GM19324 (cell line): Measurements from ENCODE around the gene PRR5.

Source experiments
- ATAC-seq: cut with Tn5 transposase; IDR thresholded peaks from one replicate; pipeline ENCODE4 v1.9.1; 2021; ENCODE audit warnings: mild to moderate bottlenecking, moderate library complexity; ENCODE audit not compliant: unreplicated experiment, low FRiP score

Gene PRR5

DNA sequence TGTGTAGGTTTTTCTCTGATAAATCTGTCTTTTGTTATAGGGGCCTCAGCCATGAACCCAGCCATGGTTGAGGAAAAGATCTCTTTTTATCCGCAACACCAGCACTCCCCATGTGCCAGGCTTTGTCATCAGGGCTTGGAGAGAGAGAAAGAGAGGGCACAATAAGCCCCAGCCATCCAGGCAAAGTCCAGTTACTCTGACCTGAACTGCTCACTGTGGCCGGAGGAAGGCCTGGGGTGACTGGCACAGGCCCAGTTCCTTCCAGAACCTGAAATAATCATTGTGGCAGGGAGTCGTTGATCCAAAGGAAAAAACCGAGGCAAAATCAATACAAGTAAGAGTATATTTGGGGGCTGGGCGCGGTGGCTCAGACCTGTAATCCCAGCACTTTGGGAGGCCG, 46.5 kb downstream of the PRR5 start:
- no peak for ATAC-seq

DNA sequence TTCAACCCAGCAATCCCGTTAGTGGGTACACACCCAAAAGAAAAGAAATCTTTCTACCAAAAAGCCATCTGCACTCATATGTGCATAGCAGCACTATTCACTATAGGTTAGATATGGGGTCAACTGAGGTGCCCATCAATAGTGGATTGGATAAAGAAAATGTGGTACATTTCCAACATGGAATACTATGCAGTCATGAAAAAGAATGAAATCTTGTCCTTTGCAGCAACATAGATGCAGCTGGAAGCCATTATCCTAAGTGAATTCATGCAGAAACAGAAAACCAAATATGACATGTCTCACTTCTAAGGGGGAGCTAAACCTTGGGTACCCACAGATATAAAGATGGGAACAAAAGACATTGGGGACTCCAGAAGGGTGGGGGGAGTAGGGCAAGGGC, 48.5 kb downstream of the PRR5 start:
- no peak for ATAC-seq

DNA sequence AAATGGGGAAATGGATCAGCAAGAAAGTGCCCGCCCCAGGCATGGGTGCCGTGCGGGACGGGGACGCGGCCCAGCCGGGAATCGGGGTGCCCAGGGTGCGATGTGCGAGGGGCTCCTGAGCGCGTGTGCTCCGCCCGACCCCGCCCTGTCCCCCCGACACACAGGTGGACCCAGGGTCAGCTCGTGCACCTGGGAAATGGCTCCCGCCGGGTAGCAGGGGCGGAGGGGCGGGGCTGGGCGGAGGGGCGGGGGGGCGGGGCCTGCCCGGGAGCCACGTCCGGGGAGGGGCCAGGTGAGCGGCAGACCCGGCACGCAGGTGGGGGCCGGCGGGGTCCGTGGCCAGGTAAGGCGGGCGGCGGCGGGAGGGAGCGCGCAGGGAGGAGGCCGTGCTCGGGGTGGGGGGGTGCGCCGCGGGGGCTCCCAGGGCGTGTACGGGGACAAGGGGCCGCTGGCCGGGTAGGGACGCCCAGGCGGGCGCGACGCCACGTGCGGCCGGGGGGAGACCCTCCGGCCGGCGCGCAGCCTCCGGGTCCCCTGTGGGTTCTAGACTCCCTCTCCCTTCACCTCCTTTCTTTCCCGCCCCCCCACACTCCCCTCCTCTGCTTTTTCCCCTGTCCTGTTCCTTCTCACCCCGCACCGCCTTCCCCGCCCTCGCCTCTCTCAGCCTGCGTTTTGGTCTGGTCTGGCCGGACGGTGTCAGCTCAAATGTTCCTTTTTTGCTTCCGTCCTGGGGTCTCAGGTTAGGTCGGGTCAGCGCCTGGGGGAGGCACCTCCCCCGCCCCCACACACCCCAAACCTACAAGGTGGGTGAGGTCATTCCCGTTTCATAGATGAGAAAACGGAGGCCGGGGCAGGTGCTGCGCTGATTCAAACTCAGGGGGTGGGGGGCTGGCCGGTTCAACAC, 50.5 kb downstream of the PRR5 start, which contains the start of gene ARHGAP8:
ARHGAP8 (plus strand) TSS at position 291 of the 904 bp plus-strand sequence. CDS start 33,953 bp downstream, outside the sequence.
- no peak for ATAC-seq

DNA sequence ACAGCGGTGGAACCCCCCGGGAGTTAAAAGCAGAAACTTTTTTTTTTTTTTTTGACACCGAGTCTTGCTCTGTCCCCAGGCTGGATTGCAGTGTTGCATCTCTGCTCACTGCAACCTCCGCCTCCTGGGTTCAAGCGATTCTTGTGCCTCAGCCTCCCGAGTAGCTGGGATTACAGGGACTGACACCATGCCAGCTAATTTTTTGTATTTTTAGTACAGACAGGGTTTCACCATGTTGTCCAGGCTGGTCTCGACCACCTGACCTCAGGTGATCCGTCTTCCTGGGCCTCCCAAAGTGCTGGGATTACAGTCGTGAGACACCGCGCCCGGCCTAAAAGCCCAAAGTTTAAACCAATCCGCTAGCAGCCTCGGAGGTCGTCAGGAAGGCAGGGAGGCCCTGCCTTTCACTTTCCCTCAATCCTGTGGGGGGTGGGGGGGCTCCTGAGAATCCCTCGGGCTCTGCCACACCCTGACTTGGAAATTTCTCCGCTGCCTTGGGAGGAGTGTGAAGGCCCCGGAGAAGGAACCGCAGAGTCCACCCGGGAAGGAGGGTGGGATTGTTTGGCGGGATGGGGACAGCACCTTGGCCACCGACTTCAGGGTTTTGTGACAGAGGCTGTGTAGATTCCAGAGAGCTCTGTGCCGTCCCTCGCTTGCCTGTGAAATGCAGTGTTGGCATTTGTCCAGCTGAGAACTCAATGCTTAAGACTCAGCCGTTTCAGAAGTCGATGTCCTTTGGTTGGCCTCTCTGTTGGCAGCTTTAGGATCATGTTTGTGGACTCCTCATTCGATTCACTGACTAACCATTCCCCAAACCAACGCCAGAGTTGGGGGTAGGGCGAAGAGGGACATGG, 51.4 kb downstream of the PRR5 start:
- no peak for ATAC-seq

GRCh38 chr22:44754998-44755397, 53.0 kb downstream of the PRR5 start:
- ATAC-seq, result no peak

DNA sequence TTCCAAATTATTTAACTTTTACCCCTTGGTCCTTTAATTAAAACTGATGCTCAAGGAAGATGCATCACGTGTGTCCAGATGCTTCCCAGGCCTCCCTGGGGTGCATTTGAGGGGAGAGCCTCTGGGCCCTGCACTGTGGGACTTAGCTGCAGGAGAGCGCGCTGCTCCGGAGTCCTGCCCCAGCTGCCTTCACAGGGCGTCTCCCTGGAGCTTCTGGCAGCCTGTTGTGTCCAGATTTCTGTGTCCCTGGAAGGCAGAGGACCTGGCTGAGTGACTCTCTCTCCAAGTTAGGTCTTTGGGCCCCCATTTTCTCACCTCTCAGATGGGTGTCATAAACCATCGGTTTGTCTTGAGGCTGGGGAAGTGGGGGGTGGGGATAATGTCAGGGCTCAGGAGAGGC, 53.4 kb downstream of the PRR5 start:
- ATAC-seq, result no peak

- ATAC-seq, result no peak
Measured at GRCh38 chr22:44755956-44756361, 54.0 kb downstream of the PRR5 start.

- no peak for ATAC-seq
Measured at GRCh38 chr22:44758344-44758973, 56.5 kb downstream of the PRR5 start.

DNA sequence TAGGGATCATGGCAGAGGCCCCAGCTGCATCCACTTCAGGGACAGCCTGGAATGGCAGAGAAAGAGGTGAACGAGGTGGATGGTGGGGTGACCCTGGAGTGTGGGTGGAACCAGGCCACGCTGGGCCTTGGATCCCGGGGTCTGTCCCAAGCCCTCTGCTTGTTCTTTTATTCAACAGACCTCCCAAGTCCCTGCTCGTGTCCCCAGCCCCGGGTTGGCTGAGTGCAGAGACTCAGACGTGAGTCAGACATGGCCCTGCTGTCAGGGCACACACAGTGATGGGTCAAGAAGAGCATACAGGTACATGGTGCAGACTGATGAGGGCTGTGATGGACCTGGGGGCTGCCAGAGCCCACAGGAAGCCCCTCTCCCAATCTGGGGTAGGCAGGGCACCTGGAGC, 57.0 kb downstream of the PRR5 start:
- ATAC-seq, result no peak

- ATAC-seq, result no peak
Measured at GRCh38 chr22:44759430-44760310, 57.7 kb downstream of the PRR5 start.

GRCh38 chr22:44760476-44760875, 58.5 kb downstream of the PRR5 start:
- no peak for ATAC-seq

- ATAC-seq, result no peak
Measured at GRCh38 chr22:44761025-44761424, 59.0 kb downstream of the PRR5 start.

GRCh38 chr22:44764373-44764772, 62.4 kb downstream of the PRR5 start:
- no peak for ATAC-seq

GRCh38 chr22:44764974-44765373, 63.0 kb downstream of the PRR5 start:
- no peak for ATAC-seq

DNA sequence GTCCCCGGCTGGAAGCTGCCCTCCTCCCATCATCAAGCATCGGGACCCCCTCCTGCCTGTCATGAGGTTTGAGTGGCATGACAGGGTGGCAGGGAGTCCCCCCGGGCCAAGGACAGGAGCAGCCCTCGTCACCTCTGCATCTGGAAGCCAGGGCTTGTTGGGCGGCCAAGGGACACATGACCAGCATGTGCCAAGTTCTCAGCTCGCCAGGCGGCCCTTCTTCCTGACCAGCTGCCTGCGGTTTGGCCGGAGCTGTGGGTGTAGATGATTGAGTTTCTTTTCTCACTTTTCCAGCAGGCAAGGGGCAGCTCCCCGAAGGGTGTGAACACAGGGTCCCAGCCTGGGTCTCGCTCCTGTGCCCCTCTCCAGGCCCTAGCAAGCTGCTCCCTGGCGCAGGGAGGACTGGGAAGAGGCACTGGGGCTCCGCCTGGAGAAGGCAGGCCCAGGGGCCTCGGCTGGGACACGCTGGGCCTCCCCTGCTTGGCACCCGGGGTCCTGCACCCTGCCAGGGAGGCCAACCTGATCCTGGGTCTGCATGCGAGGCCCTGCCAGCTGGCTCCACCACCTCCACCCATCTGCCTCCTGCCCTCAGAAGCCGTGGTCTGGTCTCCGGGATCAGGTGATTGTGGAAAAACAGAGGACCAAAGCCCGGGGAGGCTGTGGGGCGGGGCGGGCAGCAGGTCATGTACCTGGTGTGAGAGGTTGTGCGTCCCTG, 63.7 kb downstream of the PRR5 start:
- ATAC-seq, result no peak

DNA sequence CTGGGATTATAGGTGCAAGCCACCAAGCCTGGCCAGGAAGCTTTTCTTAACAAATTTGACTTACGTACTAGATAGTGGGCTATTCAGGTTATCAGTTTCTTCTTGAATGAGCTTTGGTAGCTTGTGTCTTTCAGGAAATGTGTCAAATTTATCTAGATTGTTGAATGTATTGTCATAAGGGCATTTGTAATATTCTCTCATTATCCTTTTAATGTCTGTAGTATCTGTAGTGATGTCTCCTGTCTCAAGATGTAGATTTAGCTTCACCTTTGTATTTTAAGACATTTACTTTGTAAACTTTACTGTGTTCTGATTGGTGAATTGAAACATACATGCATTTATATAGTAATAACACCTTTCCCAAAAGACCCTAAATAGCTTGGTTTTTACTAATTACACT, 71.1 kb downstream of the PRR5 start:
- ATAC-seq, result no peak

- ATAC-seq, result no peak
Measured at GRCh38 chr22:44775862-44776261, 73.9 kb downstream of the PRR5 start.

GRCh38 chr22:44776605-44777363, 74.8 kb downstream of the PRR5 start:
- ATAC-seq, result no peak

DNA sequence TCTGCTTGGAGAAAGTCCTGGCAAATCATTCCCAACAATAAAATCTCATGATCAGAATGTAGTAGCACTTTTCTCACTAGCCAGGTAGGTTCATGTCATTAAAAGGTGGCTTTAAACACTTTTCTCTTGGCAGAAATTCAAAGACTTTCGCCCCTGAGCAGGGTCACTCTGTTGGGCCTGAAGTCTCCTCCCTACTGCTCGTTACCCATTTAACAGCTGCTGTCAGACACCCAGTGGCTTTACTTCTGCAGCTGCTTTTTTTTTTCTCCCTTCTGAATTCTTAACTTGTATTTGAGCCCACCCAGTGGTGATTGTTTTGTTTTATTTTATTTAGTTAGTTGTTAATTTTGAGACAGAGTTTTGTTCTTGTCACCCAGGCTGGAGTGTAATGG, 75.4 kb downstream of the PRR5 start:
- no peak for ATAC-seq
